Esophagus squamous epithelium (tissue), 5 donors: Measurements from ENCODE around the gene WNT1. TPM values are rescaled to one million over a fixed set of nuclear protein-coding genes. Genes with fewer than 3 reads are reported as not detected.

Source experiments
- DNase-seq: peaks from one replicate; lab custom pipeline; 2025; lab: John Stamatoyannopoulos, UW
- H3K27ac ChIP-seq, 4 donors: fragments of 200-600 bp; sonication (generic); one replicate each; pipeline ENCODE4 v1.5.1; 2016 to 2019; ENCODE audit warnings: mild to moderate bottlenecking in 1 of 4
- H3K27me3 ChIP-seq, 4 donors: fragments of 200-600 bp; sonication (generic); 1 replicate in 3 of 4; 2 replicates in 1 of 4; pipeline versions ENCODE4 v1.5.1 to v1.6.0; 2017 to 2021; ENCODE audit warnings: antibody characterized with exemption in 1 of 4
- H3K36me3 ChIP-seq, 3 donors: fragments of 200-600 bp; sonication (generic); one replicate each; pipeline ENCODE4 v1.5.1; 2016 to 2019
- H3K4me1 ChIP-seq, 3 donors: fragments of 200-600 bp; sonication (generic); one replicate each; pipeline ENCODE4 v1.5.1; 2017 to 2019
- H3K4me3 ChIP-seq, 4 donors: fragments of 200-600 bp; sonication (generic); 1 replicate in 3 of 4; 2 replicates in 1 of 4; pipeline ENCODE4 v1.5.1; 2016 to 2019; ENCODE audit warnings: mild to moderate bottlenecking in 2 of 4, moderate library complexity in 1 of 4
- H3K9me3 ChIP-seq, 3 donors: fragments of 200-600 bp; sonication (generic); one replicate each; pipeline ENCODE4 v1.5.1; 2016 to 2019
- POLR2A ChIP-seq, 4 donors: fragments of 450-650 bp; IDR thresholded peaks; one replicate each; pipeline ENCODE4 v1.6.1; 2017; ENCODE audit warnings: antibody characterized with exemption in 4 of 4, mild to moderate bottlenecking in 4 of 4, moderate library complexity in 3 of 4
- WGBS, 2 donors: methylation state at CpG; one replicate each; pipeline ENCODE4 v1.1.5; 2018; 5-methylcytosine and 5-hydroxymethylcytosine counted together
- intact Hi-C: fragments of 100-400 bp; cut with DNase I; formaldehyde crosslinking; loops from one replicate; pipeline ENCODE4 v1.15.0; 2022
- total RNA-seq, 4 donors: library from RNA; depleted of rRNA; stranded (reverse); fragments of >200 nt; gene quantifications; one replicate each; pipeline ENCODE4 v1.1.0, GENCODE V29; 2016
- TF ChIP-seq, protein P1 (sequence below), 6 experiments: fragments of 450-650 bp in 4 of 6; fragments of 200-600 bp in 2 of 6; sonication (generic) in 2 of 6; IDR thresholded peaks; one replicate each; pipeline ENCODE4 v1.5.1; 2016 to 2019; ENCODE audit warnings: antibody characterized with exemption in 6 of 6, mild to moderate bottlenecking in 4 of 6, moderate library complexity in 4 of 6
- donor health status: DM: yes; HTN: yes; CAD: no.

WNT1 gene
- total RNA-seq, 4 donors from 2014 or later: 0.41 TPM; not detected in 3

DNA sequence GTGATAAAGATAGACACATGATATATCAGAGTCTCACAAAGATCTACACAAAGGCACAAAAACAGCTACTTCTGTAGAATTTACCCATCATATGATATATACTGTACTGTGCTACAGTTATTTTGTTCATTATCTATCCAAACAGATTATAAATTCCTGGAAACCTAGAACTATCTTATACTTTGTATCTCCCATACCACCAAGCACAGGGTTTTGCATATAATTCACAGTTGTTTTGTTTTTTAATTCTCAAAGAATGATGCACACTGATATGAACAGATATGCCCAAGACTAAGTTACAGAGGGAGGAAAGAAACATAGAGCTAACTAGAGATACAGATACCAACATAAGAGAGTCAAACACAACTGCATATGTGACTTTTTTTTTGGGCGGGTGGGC is 37.1 kb downstream of the WNT1 start:
- Histone ChIP-seq H3K36me3 (peaks cover 3 to 32% (median 11%) of the 10 kb centered on the region in 3 donors), H3K9me3 (no peaks in the 10 kb centered on the region), H3K27ac (no peak overlapping the region), H3K4me1 (peaks cover 8 to 28% (median 16%) of the 10 kb centered on the region in 3 donors), H3K27me3 (no peaks in the 10 kb centered on the region), H3K4me3 (no peak overlapping the region)
- TF ChIP-seq POLR2A (IDR thresholded peaks at IDR 0.05): no peak
- TF ChIP-seq, protein P1, sequence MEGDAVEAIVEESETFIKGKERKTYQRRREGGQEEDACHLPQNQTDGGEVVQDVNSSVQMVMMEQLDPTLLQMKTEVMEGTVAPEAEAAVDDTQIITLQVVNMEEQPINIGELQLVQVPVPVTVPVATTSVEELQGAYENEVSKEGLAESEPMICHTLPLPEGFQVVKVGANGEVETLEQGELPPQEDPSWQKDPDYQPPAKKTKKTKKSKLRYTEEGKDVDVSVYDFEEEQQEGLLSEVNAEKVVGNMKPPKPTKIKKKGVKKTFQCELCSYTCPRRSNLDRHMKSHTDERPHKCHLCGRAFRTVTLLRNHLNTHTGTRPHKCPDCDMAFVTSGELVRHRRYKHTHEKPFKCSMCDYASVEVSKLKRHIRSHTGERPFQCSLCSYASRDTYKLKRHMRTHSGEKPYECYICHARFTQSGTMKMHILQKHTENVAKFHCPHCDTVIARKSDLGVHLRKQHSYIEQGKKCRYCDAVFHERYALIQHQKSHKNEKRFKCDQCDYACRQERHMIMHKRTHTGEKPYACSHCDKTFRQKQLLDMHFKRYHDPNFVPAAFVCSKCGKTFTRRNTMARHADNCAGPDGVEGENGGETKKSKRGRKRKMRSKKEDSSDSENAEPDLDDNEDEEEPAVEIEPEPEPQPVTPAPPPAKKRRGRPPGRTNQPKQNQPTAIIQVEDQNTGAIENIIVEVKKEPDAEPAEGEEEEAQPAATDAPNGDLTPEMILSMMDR (IDR thresholded peaks at IDR 0.05): no peak
- no peak for DNase-seq
- WGBS, 2 donors: 75 to 92% methylated on average over 1 of the region's 1 CpG
- intact Hi-C loops: no loop called here

DNA sequence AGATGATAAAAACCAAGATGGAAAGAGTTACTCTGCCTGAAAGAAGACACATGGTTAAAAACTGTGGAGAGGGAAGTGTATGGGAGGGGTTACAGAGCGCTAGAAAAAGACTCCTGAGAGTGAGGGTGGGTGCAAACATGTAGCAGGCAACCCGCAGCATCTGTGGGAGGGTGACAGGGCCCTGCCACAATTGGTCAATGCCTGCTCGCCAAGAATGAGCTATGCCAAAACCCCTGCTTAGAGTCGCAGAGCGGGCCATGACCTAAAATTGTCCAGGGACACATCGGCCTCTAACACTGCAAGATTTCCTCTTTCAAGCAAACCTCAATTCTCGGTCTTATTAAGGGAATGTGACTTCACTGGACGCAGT is 39.8 kb downstream of the WNT1 start:
- peak overlapping the region; percentile 93 to 98 (median 96) for H3K27ac ChIP-seq
- H3K36me3 ChIP-seq: peaks cover 13 to 32% (median 14%) of the 10 kb centered on the region in 3 donors
- TF ChIP-seq, protein P1 (IDR thresholded peaks at IDR 0.05): peak in 1 of 6 experiments; percentile 20
- no peak for TF ChIP-seq POLR2A (IDR thresholded peaks at IDR 0.05)
- 0% methylated on average over 7 to 8 of the region's 8 CpGs for WGBS, 2 donors
- intact Hi-C loops: no loop called here
- no peak for DNase-seq
- peaks cover 8 to 28% (median 16%) of the 10 kb centered on the region in 3 donors for H3K4me1 ChIP-seq
- peak overlapping the region; percentile 76 to 95 (median 88) for H3K4me3 ChIP-seq
- H3K9me3 ChIP-seq: no peaks in the 10 kb centered on the region
- no peaks in the 10 kb centered on the region for H3K27me3 ChIP-seq

DNA sequence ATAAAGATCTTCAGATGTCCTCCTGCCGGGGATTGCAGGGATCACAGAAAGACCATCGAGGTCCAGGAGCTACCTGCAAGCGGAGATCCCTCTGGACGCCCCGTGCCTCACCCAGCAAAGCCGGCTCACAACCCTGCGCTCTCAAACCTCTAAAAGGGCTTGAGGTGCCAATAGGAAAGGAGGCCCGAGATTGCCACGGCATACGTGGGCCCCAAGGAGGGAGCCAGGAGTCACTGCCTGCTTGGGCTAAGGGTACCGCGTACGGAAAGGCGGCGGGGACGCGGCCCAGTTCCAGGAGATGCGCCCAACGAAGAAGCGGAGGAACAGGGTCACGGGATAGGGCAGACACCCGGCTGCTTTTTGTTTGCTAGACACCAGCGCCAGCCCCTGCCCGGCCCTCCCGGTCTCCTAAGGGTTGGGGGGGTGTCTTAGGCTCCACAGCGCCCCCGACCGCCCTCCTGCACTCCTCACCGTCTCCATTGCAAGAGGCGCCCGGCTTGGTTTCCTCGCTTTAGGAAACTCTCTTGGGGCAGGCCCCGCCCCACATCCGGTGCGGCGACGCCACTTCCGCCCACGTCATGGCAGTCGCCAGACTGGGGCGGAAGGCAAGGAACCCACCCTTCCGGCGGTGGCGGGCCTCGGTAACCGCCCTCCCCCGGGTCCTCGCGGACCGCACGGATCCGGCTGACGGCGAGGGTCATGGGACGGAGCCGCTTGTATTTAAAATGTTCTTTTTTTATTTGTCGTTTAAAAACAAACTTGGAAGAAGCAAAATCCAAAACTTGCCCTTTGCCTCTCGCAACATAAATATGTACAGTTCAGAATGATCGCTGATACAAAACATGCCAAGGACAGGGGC is 40.4 kb downstream of the WNT1 start, which contains the start of gene PRKAG1:
Gene PRKAG1 (minus strand): TSS at position 516 of the 859 bp plus-strand sequence. CDS start 36 bp downstream, at position 480.
- intact Hi-C loops: no loop called here
- peaks cover 8 to 28% (median 16%) of the 10 kb centered on the region in 3 donors for H3K4me1 ChIP-seq
- H3K4me3 ChIP-seq: peak within 1 kb of the TSS; percentile 76 to 95 (median 88)
- peaks cover 13 to 35% (median 16%) of the 10 kb centered on the region in 3 donors for H3K36me3 ChIP-seq
- TF ChIP-seq, protein P1 (IDR thresholded peaks at IDR 0.05): peak; percentile 7 to 36 (median 26)
- peak in 3 of 4 donors; percentile 70 to 91 (median 88) for TF ChIP-seq POLR2A (IDR thresholded peaks at IDR 0.05)
- 0 to 1% methylated on average over 23 to 39 of the region's 59 CpGs for WGBS, 2 donors
- no peaks in the 10 kb centered on the region for H3K27me3 ChIP-seq
- DNase-seq: peak; percentile 89
- H3K9me3 ChIP-seq: no peaks in the 10 kb centered on the region
- H3K27ac ChIP-seq: peak within 1 kb of the TSS; percentile 93 to 98 (median 96)

DNA sequence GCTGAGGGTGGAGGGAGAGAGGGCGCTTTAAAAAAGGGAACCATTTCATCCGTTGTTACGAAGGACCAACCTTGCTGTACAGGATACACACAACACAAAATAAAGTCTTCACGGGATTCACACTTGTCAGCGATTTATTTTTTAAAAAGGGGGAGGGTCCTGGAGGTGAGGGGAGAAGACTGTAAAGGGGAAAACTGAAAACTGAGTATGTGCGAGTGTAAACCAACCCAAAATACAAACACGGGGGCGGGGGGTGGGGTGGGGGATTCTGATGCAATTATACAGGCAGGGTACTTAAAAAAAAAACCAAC is 41.0 kb downstream of the WNT1 start:
- 3 to 5% methylated on average over 8 of the region's 8 CpGs for whole genome bisulfite sequencing, 2 donors
- TF ChIP-seq POLR2A (IDR thresholded peaks at IDR 0.05): no peak
- TF ChIP-seq, protein P1 (IDR thresholded peaks at IDR 0.05): no peak
- peaks cover 8 to 28% (median 16%) of the 10 kb centered on the region in 3 donors for H3K4me1 ChIP-seq
- H3K27me3 ChIP-seq: no peaks in the 10 kb centered on the region
- H3K9me3 ChIP-seq: no peaks in the 10 kb centered on the region
- intact Hi-C loops: no loop called here
- peaks cover 13 to 41% (median 22%) of the 10 kb centered on the region in 3 donors for H3K36me3 ChIP-seq
- DNase-seq: no peak
- H3K4me3 ChIP-seq: peak overlapping the region; percentile 76 to 95 (median 88)
- peak overlapping the region; percentile 93 to 98 (median 96) for H3K27ac ChIP-seq
